DOHH2 (cell line): Measurements from ENCODE around the gene PLS3.

Experiments used
- H3F3A ChIP-seq: fragments of 200-600 bp; sonication (generic), shearing (Covaris generic); 2 replicates; pipeline ENCODE4 v1.6.0; 2016; ENCODE audit warnings: antibody characterized with exemption, mild to moderate bottlenecking; ENCODE audit not compliant: control insufficient read depth, insufficient read depth
- H3K27ac ChIP-seq: fragments of 200-600 bp; sonication (generic); 2 replicates; pipeline ENCODE4 v1.5.1; 2014; ENCODE audit warnings: low read depth, mild to moderate bottlenecking, low read length, moderate library complexity
- H3K27me3 ChIP-seq: fragments of 200-600 bp; sonication (generic); 2 replicates; pipeline ENCODE4 v1.6.1; 2014; ENCODE audit warnings: mild to moderate bottlenecking, low read length, mixed read lengths; ENCODE audit not compliant: control insufficient read depth
- H3K36me3 ChIP-seq: fragments of 200-600 bp; sonication (generic); 2 replicates; pipeline ENCODE4 v1.6.1; 2014; ENCODE audit warnings: mild to moderate bottlenecking, low read length, moderate library complexity, mixed read lengths; ENCODE audit not compliant: control insufficient read depth
- H3K4me1 ChIP-seq: fragments of 200-600 bp; sonication (generic); 2 replicates; pipeline ENCODE4 v1.6.1; 2014; ENCODE audit warnings: mild to moderate bottlenecking, low read length, mixed read lengths; ENCODE audit not compliant: control insufficient read depth
- H3K4me2 ChIP-seq: fragments of 200-600 bp; sonication (generic); 2 replicates; pipeline ENCODE4 v1.6.0; 2014; ENCODE audit warnings: mild to moderate bottlenecking, low read length, moderate library complexity
- H3K4me3 ChIP-seq: fragments of 200-600 bp; sonication (generic); 2 replicates; pipeline ENCODE4 v1.5.1; 2014; ENCODE audit warnings: mild to moderate bottlenecking, low read length, mixed read lengths
- H3K79me2 ChIP-seq: fragments of 200-600 bp; sonication (generic); 2 replicates; pipeline ENCODE4 v1.6.1; 2014; ENCODE audit warnings: mild to moderate bottlenecking, low read length, mixed read lengths; ENCODE audit not compliant: control insufficient read depth
- H3K9me2 ChIP-seq: fragments of 200-600 bp; sonication (generic); replicated peaks from 2 replicates; pipeline ENCODE4 v1.6.1; 2014; ENCODE audit warnings: mild to moderate bottlenecking, low read length, mixed read lengths; ENCODE audit not compliant: control insufficient read depth
- H3K9me3 ChIP-seq: fragments of 200-600 bp; sonication (generic); 2 replicates; pipeline ENCODE4 v1.6.1; 2014; ENCODE audit warnings: antibody characterized with exemption, low read length, mixed read lengths; ENCODE audit not compliant: control insufficient read depth, insufficient read depth
- H4K20me1 ChIP-seq: fragments of 200-600 bp; sonication (generic); 2 replicates; pipeline ENCODE4 v1.6.0; 2014; ENCODE audit warnings: low read depth, mild to moderate bottlenecking, antibody characterized with exemption, low read length, moderate library complexity; ENCODE audit not compliant: control insufficient read depth, insufficient read depth
- EZH2phosphoT487 ChIP-seq: fragments of 200-600 bp; sonication (generic); IDR thresholded peaks from 2 replicates; pipeline ENCODE4 v1.6.1; 2017; ENCODE audit warnings: borderline replicate concordance, mild to moderate bottlenecking, antibody characterized with exemption, low read length, moderate library complexity, mixed read lengths
- TF ChIP-seq, protein P1 (sequence below): fragments of 200-600 bp; sonication (generic); IDR thresholded peaks from one replicate; pipeline ENCODE4 v1.5.1; 2014; ENCODE audit warnings: antibody characterized with exemption, mild to moderate bottlenecking, low read depth, low read length; ENCODE audit not compliant: poor library complexity, severe bottlenecking

Gene PLS3

DNA sequence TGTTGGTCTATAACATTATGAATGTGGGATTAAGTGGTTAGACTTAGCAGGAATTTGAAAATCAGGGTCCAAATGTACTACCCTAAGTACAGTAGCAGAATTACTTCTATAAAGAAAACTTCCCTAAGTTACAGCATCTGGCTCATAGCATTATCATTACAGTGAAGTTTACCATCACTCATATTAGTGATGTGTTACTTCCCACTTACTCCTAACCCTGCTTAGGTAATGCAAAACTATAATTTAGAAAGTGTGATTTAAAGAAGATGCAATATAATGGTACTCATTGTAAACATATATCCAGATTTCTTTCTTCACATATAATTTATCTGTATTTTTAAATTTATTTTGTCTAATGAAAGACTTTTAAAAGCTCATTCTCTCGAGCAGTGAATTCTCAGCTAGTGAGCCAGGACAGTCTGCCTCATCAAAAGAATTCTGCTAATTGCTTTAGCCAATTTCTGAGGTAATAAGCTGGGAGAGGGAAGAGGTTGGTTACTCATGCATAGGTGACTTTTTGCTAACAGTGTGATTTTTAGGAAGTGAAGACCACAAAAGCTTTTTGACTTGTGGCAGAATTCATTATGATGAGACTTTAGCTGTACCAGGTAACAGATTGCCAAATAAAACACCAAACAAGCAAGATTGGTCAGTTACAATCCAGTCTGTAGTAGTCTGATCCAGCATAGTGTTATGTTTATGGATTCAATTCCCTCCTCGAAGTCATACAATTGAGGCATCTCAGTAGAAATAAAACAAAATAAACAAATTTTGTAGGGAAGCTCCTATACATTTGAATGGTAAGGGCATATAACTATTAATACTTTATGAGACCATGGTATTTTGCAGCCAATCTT, 21.0 kb downstream of the PLS3 start:
- no peaks in the 10 kb centered on the region for H3K4me1 ChIP-seq
- H3F3A ChIP-seq = no peaks in the 10 kb centered on the region
- H3K9me2 ChIP-seq = no peaks in the 10 kb centered on the region
- no peak overlapping the region for H3K27ac ChIP-seq
- no peak overlapping the region for H3K4me3 ChIP-seq
- no peaks in the 10 kb centered on the region for H3K36me3 ChIP-seq
- no peaks in the 10 kb centered on the region for H3K9me3 ChIP-seq
- no peaks in the 10 kb centered on the region for H3K79me2 ChIP-seq
- TF ChIP-seq EZH2phosphoT487 = no peak
- TF ChIP-seq, protein P1, sequence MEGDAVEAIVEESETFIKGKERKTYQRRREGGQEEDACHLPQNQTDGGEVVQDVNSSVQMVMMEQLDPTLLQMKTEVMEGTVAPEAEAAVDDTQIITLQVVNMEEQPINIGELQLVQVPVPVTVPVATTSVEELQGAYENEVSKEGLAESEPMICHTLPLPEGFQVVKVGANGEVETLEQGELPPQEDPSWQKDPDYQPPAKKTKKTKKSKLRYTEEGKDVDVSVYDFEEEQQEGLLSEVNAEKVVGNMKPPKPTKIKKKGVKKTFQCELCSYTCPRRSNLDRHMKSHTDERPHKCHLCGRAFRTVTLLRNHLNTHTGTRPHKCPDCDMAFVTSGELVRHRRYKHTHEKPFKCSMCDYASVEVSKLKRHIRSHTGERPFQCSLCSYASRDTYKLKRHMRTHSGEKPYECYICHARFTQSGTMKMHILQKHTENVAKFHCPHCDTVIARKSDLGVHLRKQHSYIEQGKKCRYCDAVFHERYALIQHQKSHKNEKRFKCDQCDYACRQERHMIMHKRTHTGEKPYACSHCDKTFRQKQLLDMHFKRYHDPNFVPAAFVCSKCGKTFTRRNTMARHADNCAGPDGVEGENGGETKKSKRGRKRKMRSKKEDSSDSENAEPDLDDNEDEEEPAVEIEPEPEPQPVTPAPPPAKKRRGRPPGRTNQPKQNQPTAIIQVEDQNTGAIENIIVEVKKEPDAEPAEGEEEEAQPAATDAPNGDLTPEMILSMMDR = no peak
- no peaks in the 10 kb centered on the region for H3K27me3 ChIP-seq
- no peak overlapping the region for H3K4me2 ChIP-seq
- no peaks in the 10 kb centered on the region for H4K20me1 ChIP-seq

DNA sequence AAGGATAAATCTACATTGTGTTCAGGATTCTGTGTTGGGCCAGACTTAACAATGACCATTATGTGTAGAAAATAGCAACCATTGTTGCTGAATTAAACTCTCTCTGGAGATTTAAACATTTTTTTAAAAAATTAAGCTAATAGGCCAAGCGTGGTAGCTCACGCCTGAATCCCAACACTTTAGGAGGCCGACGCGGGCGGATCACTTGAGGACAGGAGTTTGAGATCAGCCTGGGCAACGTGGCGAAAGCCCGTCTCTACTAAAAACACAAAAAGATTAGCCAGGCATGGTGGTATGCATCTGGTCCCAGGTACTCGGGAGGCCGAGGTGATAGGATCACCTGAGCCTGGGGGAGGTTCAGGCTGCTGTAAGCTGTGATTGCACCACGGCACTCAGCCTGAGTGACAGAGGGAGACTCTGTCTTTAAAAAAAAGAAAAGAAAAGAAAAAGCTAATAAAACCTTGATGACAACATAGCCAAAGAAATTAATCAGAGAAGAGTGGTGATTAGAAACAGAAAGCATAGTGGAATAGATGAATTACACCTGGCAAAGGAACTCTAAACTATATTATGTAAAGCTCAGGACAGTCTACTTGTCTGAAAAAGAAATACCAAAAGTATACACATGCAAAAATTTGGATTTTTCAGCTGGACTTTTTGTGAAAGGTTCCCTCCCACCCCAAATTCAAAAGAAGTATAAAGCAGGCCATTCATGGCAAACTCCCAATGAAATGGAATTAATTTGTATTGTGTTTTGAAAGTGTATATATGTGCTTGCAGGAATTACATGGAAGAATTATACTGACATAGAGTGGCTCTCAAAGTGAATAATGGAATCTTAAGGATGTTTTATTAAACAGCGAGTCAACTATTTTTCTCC, 21.9 kb downstream of the PLS3 start:
- Histone ChIP-seq H3K4me1 (no peaks in the 10 kb centered on the region), H3K9me3 (no peaks in the 10 kb centered on the region), H3K36me3 (no peaks in the 10 kb centered on the region), H3K27ac (no peak overlapping the region), H4K20me1 (no peaks in the 10 kb centered on the region), H3K4me2 (no peak overlapping the region), H3K9me2 (no peaks in the 10 kb centered on the region), H3K79me2 (no peaks in the 10 kb centered on the region), H3K27me3 (no peaks in the 10 kb centered on the region), H3K4me3 (no peak overlapping the region), H3F3A (no peaks in the 10 kb centered on the region)
- TF ChIP-seq, protein P1 = no peak
- no peak for TF ChIP-seq EZH2phosphoT487

DNA sequence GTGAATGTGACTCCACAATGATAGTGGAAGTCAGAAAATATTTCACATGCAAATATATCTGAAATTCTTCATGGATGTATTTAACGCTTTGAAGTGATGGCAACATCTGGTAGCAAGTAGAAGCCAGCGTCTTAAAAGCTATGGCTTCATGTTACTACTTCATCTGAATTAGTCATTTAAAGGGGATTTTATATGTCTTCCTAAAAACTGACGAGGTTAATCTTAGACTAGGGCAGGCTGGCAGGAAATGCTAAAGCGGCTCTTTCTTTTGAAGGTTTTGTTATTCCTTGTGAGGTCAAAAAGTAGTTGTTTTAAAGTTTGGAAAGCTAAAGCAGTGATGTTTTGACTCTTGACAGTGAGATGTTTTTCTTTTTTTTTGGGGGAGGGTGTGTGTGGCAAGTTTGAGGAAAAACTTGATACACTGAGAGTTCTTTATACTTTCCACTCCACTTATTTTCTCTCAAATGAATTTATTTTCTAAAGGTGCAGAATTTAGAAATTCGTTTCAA, 22.6 kb downstream of the PLS3 start:
- no peak overlapping the region for H3K4me2 ChIP-seq
- H3K4me3 ChIP-seq = no peak overlapping the region
- no peaks in the 10 kb centered on the region for H3K36me3 ChIP-seq
- H3K9me3 ChIP-seq = no peaks in the 10 kb centered on the region
- H3K79me2 ChIP-seq = no peaks in the 10 kb centered on the region
- no peak overlapping the region for H3K27ac ChIP-seq
- H3F3A ChIP-seq = no peaks in the 10 kb centered on the region
- no peaks in the 10 kb centered on the region for H3K27me3 ChIP-seq
- no peaks in the 10 kb centered on the region for H4K20me1 ChIP-seq
- no peak for TF ChIP-seq EZH2phosphoT487
- TF ChIP-seq, protein P1 = no peak
- no peaks in the 10 kb centered on the region for H3K4me1 ChIP-seq
- no peaks in the 10 kb centered on the region for H3K9me2 ChIP-seq
